ENCODE results near the gene PRDM5.

The PRDM5 gene

GRCh38 chr4:120843849-120844527 is 78.5 kb downstream of the PRDM5 start:
- H3K27me3 ChIP-seq (ENCODE audit: control insufficient read depth, insufficient read depth, low read length, poor library complexity, severe bottlenecking) = no peaks in the 10 kb centered on the region
- H3K27ac ChIP-seq (ENCODE audit: insufficient read depth, low read depth, low read length, poor library complexity, severe bottlenecking) = no peak overlapping the region
- H3K4me1 ChIP-seq (ENCODE audit: control insufficient read depth, insufficient read depth, low read length) = no peaks in the 10 kb centered on the region
- 87 to 93% methylated on average over 6 to 7 of the region's 7 CpGs for WGBS, 2 experiments
- no peak overlapping the region for H3K4me3 ChIP-seq (ENCODE audit: insufficient read depth, low read depth, low read length)
- no peaks in the 10 kb centered on the region for H3K9me3 ChIP-seq (ENCODE audit: control insufficient read depth, low read length)
- H3K36me3 ChIP-seq (ENCODE audit: control insufficient read depth, insufficient read depth, low read length) = no peaks in the 10 kb centered on the region

GRCh38 chr4:120842031-120842430 is 80.5 kb downstream of the PRDM5 start:
- H3K9me3 ChIP-seq (ENCODE audit: control insufficient read depth, low read length) = no peaks in the 10 kb centered on the region
- H3K27ac ChIP-seq (ENCODE audit: insufficient read depth, low read depth, low read length, poor library complexity, severe bottlenecking) = no peak overlapping the region
- no peaks in the 10 kb centered on the region for H3K4me1 ChIP-seq (ENCODE audit: control insufficient read depth, insufficient read depth, low read length)
- no peak overlapping the region for H3K4me3 ChIP-seq (ENCODE audit: insufficient read depth, low read depth, low read length)
- H3K27me3 ChIP-seq (ENCODE audit: control insufficient read depth, insufficient read depth, low read length, poor library complexity, severe bottlenecking) = no peaks in the 10 kb centered on the region
- H3K36me3 ChIP-seq (ENCODE audit: control insufficient read depth, insufficient read depth, low read length) = no peaks in the 10 kb centered on the region
- WGBS, 2 experiments = 92 to 98% methylated on average over 3 of the region's 3 CpGs

DNA sequence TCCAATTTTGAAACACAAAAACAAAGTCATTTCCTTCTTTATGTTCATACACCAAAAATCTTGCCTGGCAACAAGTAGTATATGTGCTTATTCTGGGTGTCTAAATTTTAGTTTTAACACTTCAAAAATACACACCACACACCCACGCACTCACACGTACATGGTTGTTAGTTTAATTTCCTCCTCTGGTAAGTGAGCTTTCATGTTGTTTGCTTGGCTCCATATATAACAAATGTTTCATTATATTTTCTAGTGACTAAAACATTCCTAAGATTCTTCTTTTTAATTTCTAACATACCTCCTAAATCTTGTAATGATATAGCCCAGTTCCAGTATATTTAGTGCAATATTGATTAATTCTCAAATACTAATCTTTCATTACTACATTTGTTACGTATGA is 80.9 kb downstream of the PRDM5 start:
- no peak overlapping the region for H3K4me3 ChIP-seq (ENCODE audit: insufficient read depth, low read depth, low read length)
- no peaks in the 10 kb centered on the region for H3K27me3 ChIP-seq (ENCODE audit: control insufficient read depth, insufficient read depth, low read length, poor library complexity, severe bottlenecking)
- H3K9me3 ChIP-seq (ENCODE audit: control insufficient read depth, low read length) = no peaks in the 10 kb centered on the region
- no peak overlapping the region for H3K27ac ChIP-seq (ENCODE audit: insufficient read depth, low read depth, low read length, poor library complexity, severe bottlenecking)
- H3K36me3 ChIP-seq (ENCODE audit: control insufficient read depth, insufficient read depth, low read length) = no peaks in the 10 kb centered on the region
- 91 to 100% methylated on average over 1 of the region's 3 CpGs for WGBS, 2 experiments
- no peaks in the 10 kb centered on the region for H3K4me1 ChIP-seq (ENCODE audit: control insufficient read depth, insufficient read depth, low read length)

- no peak overlapping the region for H3K27ac ChIP-seq (ENCODE audit: insufficient read depth, low read depth, low read length, poor library complexity, severe bottlenecking)
- WGBS, 2 experiments = 95% methylated on average over 18 of the region's 18 CpGs
- no peaks in the 10 kb centered on the region for H3K36me3 ChIP-seq (ENCODE audit: control insufficient read depth, insufficient read depth, low read length)
- no peak overlapping the region for H3K4me3 ChIP-seq (ENCODE audit: insufficient read depth, low read depth, low read length)
- H3K9me3 ChIP-seq (ENCODE audit: control insufficient read depth, low read length) = no peaks in the 10 kb centered on the region
- H3K4me1 ChIP-seq (ENCODE audit: control insufficient read depth, insufficient read depth, low read length) = no peaks in the 10 kb centered on the region
- no peaks in the 10 kb centered on the region for H3K27me3 ChIP-seq (ENCODE audit: control insufficient read depth, insufficient read depth, low read length, poor library complexity, severe bottlenecking)
Measured at GRCh38 chr4:120839974-120840751, 82.4 kb downstream of the PRDM5 start.

- Histone ChIP-seq H3K4me1 (ENCODE audit: control insufficient read depth, insufficient read depth, low read length) (no peaks in the 10 kb centered on the region), H3K4me3 (ENCODE audit: insufficient read depth, low read depth, low read length) (no peak overlapping the region), H3K27me3 (ENCODE audit: control insufficient read depth, insufficient read depth, low read length, poor library complexity, severe bottlenecking) (no peaks in the 10 kb centered on the region), H3K9me3 (ENCODE audit: control insufficient read depth, low read length) (no peaks in the 10 kb centered on the region), H3K27ac (ENCODE audit: insufficient read depth, low read depth, low read length, poor library complexity, severe bottlenecking) (no peak overlapping the region), H3K36me3 (ENCODE audit: control insufficient read depth, insufficient read depth, low read length) (no peaks in the 10 kb centered on the region)
- WGBS, 2 experiments = 90 to 94% methylated on average over 8 of the region's 8 CpGs
Measured at GRCh38 chr4:120839334-120839973, 83.1 kb downstream of the PRDM5 start.

- no peaks in the 10 kb centered on the region for H3K4me1 ChIP-seq (ENCODE audit: control insufficient read depth, insufficient read depth, low read length)
- H3K9me3 ChIP-seq (ENCODE audit: control insufficient read depth, low read length) = no peaks in the 10 kb centered on the region
- no peaks in the 10 kb centered on the region for H3K36me3 ChIP-seq (ENCODE audit: control insufficient read depth, insufficient read depth, low read length)
- H3K4me3 ChIP-seq (ENCODE audit: insufficient read depth, low read depth, low read length) = no peak overlapping the region
- no peak overlapping the region for H3K27ac ChIP-seq (ENCODE audit: insufficient read depth, low read depth, low read length, poor library complexity, severe bottlenecking)
- no peaks in the 10 kb centered on the region for H3K27me3 ChIP-seq (ENCODE audit: control insufficient read depth, insufficient read depth, low read length, poor library complexity, severe bottlenecking)
- WGBS, 2 experiments = 94 to 96% methylated on average over 5 of the region's 5 CpGs
Measured at GRCh38 chr4:120838784-120839183, 83.7 kb downstream of the PRDM5 start.

DNA sequence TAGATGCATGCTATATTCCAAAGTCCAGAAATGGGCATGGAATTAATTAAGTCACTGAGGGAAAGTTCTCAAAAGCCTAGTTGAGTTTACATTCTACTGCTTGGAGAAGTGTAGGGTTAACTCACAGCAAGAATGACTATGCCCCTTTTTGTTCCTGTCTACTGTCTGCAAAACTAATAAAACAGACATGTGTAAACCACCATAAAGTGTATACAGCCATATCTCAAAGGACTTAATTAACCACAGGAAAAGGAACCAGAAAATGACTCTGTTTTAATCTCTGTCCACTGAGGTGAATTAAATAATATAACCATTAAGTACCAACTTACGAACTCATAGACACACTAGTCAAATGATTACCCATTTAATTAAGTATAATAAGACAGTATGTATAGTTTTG is 84.9 kb downstream of the PRDM5 start:
- no CpG with 5 or more reads among the region's 1 CpG for WGBS, 2 experiments
- no peaks in the 10 kb centered on the region for H3K4me1 ChIP-seq (ENCODE audit: control insufficient read depth, insufficient read depth, low read length)
- H3K4me3 ChIP-seq (ENCODE audit: insufficient read depth, low read depth, low read length) = no peak overlapping the region
- H3K36me3 ChIP-seq (ENCODE audit: control insufficient read depth, insufficient read depth, low read length) = no peaks in the 10 kb centered on the region
- no peak overlapping the region for H3K27ac ChIP-seq (ENCODE audit: insufficient read depth, low read depth, low read length, poor library complexity, severe bottlenecking)
- H3K27me3 ChIP-seq (ENCODE audit: control insufficient read depth, insufficient read depth, low read length, poor library complexity, severe bottlenecking) = no peaks in the 10 kb centered on the region
- H3K9me3 ChIP-seq (ENCODE audit: control insufficient read depth, low read length) = no peaks in the 10 kb centered on the region

GRCh38 chr4:120835342-120835741 is 87.2 kb downstream of the PRDM5 start:
- no peak overlapping the region for H3K4me3 ChIP-seq (ENCODE audit: insufficient read depth, low read depth, low read length)
- no peaks in the 10 kb centered on the region for H3K36me3 ChIP-seq (ENCODE audit: control insufficient read depth, insufficient read depth, low read length)
- no peak overlapping the region for H3K27ac ChIP-seq (ENCODE audit: insufficient read depth, low read depth, low read length, poor library complexity, severe bottlenecking)
- no peaks in the 10 kb centered on the region for H3K9me3 ChIP-seq (ENCODE audit: control insufficient read depth, low read length)
- H3K27me3 ChIP-seq (ENCODE audit: control insufficient read depth, insufficient read depth, low read length, poor library complexity, severe bottlenecking) = no peaks in the 10 kb centered on the region
- 81 to 94% methylated on average over 1 of the region's 1 CpG for WGBS, 2 experiments
- no peaks in the 10 kb centered on the region for H3K4me1 ChIP-seq (ENCODE audit: control insufficient read depth, insufficient read depth, low read length)

- Histone ChIP-seq H3K36me3 (ENCODE audit: control insufficient read depth, insufficient read depth, low read length) (no peaks in the 10 kb centered on the region), H3K27me3 (ENCODE audit: control insufficient read depth, insufficient read depth, low read length, poor library complexity, severe bottlenecking) (no peaks in the 10 kb centered on the region), H3K27ac (ENCODE audit: insufficient read depth, low read depth, low read length, poor library complexity, severe bottlenecking) (no peak overlapping the region), H3K4me1 (ENCODE audit: control insufficient read depth, insufficient read depth, low read length) (no peaks in the 10 kb centered on the region), H3K4me3 (ENCODE audit: insufficient read depth, low read depth, low read length) (no peak overlapping the region), H3K9me3 (ENCODE audit: control insufficient read depth, low read length) (no peaks in the 10 kb centered on the region)
- 96 to 98% methylated on average over 5 to 7 of the region's 7 CpGs for WGBS, 2 experiments
Measured at GRCh38 chr4:120830204-120830603, 92.3 kb downstream of the PRDM5 start.

DNA sequence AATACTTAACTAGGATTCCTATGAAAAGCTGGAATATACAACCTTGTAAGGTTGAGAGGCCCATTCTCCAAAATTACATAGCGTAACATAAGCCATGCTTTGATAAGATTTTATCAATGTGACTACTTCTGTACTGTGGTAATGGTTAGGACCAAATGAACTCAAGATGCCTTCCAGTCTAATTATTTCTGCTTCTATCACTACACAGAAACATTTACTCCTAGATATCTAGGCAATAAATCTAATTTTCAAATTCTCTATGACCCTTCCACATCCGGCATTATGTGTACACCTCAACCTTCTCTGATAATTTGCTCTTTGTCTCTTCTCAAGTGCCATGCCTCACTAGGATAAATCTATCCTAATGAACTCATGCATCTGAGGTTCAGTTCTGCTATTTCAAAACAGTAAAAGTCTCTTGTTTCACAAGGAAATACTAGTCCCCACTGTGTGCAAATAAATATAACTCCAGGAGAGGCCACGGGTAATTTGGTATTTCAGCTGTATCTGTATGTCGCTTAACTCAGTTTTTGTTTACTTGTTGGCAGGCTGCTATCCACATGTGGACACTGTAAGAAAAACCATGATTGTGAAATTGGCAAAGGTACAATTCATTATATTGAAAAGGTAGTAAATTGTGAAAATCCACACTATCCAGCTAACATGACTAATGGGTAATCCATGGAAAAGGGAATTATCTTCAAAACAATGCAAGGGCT is 93.3 kb downstream of the PRDM5 start:
- H3K27me3 ChIP-seq (ENCODE audit: control insufficient read depth, insufficient read depth, low read length, poor library complexity, severe bottlenecking) = no peaks in the 10 kb centered on the region
- WGBS, 2 experiments = 84 to 86% methylated on average over 4 of the region's 4 CpGs
- no peak overlapping the region for H3K27ac ChIP-seq (ENCODE audit: insufficient read depth, low read depth, low read length, poor library complexity, severe bottlenecking)
- H3K36me3 ChIP-seq (ENCODE audit: control insufficient read depth, insufficient read depth, low read length) = no peaks in the 10 kb centered on the region
- H3K4me1 ChIP-seq (ENCODE audit: control insufficient read depth, insufficient read depth, low read length) = no peaks in the 10 kb centered on the region
- H3K9me3 ChIP-seq (ENCODE audit: control insufficient read depth, low read length) = no peaks in the 10 kb centered on the region
- H3K4me3 ChIP-seq (ENCODE audit: insufficient read depth, low read depth, low read length) = no peak overlapping the region

All from ectodermal cell (in vitro differentiated cells).